GM21723 (cell line): Measurements from ENCODE around the gene CREB3L1.
A peak's percentile ranks its signal among the peaks of the same experiment; 100 is the strongest.

Experiments used
- ATAC-seq: cut with Tn5 transposase; IDR thresholded peaks from one replicate; pipeline ENCODE4 v1.9.1; 2021; ENCODE audit warnings: mild to moderate bottlenecking, moderate library complexity; ENCODE audit not compliant: unreplicated experiment

CREB3L1 gene

DNA sequence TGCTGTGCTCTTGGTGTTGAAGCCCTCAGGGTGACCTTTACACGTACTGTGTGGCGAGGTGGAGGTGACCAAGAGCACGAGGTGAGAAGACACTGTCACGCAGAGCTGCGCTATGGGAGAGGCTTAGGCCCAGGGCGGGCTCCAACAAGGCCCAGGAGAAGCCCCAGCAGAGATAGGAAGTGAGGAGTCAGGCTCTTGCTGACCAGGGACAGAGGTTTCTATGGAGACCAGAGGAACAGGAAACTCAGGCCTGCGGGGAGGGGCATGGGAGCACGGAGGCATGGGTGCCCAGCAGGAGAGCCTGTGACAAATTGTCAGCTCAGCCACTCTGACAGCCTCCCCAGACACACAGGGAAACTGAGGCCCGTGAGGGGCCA is 85.6 kb downstream of the CREB3L1 start:
- no peak for ATAC-seq

DNA sequence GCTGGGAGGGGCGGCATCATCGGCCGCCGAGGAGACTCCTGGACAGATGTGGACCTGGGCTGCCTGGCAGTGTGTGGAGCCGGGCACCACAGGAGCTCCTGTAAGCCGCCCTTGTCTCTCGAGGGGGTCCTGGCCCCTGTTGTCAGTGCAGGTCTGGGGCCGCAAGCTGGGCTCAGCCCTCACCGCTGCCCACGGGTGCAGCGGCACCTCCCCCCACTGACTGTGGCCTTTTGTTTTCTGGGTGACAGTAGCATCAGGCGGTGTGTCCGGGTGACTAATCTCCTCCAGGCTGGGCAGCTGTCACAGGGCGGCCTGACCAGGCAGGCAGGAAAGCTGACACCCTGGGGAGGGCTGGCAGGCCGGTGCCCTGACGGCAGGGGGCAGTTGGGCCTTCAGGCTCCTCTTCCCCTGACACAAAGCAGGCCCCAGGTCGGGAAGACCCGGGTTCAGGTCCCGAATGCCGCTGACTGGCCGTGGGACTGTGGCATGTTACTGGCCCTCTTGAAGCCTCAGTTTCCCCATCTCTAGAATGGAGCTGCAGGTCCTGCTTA is 86.1 kb downstream of the CREB3L1 start:
- no peak for ATAC-seq

DNA sequence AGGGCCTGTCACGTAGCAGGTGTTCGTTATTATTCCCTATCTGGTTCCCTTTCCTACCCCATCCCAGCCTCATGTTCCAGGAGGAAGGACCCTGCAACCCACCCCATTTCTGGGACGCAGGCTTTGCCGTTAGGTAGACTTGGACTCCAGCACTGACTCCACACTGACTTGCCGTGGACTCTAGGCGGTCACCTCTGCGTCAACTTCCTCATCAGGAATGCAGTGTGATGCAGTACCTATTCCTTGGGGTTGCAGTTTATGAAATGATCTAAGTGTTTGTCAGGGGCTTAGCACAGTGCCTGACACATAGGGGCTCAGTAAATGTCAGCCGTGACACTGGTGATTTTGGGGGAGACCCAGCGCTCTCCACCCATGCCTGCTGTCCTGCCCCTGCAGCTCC is 86.6 kb downstream of the CREB3L1 start:
- no peak for ATAC-seq

DNA sequence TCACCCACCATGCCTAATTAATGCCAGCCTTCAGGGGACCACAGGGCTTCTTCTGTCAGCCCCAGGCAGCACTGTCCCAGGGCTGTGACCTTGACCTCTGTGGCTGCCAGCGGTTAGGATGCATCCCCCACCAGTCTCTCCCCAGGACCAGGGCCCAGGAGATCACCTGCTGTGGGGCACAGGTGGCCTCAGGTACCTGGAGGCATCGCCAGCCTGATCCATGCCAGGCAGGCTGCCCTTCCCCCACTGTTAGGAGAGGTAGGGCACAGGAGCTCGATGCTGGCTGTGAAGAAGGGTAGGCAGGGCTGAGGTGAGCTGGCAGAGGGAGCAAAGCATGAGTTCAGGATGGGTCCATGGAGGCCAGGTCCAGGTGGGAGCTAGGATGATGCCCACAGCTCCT is 87.3 kb downstream of the CREB3L1 start:
- no peak for ATAC-seq

DNA sequence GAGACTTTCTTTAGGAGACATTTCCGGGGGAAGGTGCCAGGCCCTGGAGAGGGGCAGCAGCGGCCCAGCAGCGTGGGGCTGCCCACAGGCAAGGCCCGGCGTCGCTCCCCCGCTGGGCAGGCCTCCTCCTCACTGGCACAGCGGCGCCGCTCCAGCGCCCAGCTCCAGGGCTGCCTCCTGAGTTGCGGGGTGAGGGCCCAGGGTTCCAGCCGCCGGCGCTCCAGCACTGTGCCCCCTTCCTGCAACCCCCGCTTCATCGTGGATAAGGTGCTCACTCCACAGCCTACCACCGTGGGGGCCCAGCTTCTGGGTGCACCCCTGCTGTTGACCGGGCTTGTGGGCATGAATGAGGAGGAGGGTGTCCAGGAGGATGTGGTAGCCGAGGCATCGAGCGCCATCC is 88.8 kb downstream of the CREB3L1 start:
- ATAC-seq, result no peak

DNA sequence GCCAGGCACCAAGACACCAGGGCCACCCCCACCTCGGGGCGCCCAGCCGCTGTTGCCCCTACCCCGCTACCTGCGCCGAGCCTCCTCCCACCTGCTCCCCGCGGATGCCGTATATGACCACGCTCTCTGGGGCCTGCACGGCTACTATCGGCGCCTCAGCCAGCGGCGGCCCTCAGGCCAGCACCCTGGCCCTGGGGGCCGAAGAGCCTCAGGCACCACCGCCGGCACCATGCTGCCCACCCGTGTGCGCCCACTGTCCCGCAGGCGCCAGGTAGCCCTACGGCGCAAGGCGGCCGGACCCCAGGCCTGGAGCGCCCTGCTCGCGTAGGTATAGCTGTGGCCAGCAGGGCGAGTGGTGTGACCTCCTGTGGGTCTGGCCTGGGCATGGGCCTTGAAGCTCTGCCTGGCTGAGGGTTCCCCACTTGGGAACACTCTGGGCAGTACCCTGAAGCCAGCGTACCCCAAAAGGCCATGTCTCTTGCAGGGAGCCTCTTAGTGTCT is 89.2 kb downstream of the CREB3L1 start:
- ATAC-seq, result no peak

DNA sequence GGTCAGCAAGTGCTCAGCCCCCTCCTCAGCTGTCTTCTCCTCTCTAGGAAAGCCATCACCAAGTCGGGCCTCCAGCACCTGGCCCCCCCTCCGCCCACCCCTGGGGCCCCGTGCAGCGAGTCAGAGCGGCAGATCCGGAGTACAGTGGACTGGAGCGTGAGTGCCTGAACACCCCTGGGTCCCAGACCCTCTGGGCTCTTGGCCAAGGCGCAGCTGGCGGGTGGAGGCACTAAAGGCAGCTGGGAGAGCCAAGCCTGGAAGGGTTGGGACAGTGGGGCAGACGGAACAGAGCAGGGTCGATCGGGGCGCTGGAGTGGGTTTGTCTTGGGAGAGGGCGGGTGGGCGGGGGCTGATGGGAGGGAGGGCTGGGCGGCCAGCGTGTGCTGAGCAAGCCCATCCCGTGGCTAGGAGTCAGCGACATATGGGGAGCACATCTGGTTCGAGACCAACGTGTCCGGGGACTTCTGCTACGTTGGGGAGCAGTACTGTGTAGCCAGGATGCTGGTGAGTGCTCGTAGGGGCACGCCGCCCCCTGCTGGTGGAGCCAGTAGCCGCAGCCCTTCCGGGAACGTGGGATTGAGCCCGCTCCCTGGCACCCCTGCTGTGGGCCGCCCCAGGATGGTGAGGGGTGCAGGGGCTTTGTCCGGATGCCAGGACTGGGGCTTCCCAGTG is 89.9 kb downstream of the CREB3L1 start:
- ATAC-seq, result no peak

DNA sequence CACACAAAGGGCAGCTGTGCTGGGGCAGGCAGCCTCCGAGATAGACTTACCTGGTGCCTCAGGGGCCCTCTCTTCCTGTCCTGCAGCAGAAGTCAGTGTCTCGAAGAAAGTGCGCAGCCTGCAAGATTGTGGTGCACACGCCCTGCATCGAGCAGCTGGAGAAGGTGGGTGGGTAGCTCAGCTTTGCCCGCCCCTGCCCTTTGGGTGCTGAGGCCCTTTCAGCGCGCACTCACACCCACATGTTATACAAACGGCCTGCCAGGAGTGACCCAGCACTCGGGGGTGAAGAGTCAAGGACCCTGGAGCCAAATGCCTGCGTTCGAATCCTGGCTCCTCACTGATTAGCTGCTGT is 90.4 kb downstream of the CREB3L1 start:
- ATAC-seq, result no peak

DNA sequence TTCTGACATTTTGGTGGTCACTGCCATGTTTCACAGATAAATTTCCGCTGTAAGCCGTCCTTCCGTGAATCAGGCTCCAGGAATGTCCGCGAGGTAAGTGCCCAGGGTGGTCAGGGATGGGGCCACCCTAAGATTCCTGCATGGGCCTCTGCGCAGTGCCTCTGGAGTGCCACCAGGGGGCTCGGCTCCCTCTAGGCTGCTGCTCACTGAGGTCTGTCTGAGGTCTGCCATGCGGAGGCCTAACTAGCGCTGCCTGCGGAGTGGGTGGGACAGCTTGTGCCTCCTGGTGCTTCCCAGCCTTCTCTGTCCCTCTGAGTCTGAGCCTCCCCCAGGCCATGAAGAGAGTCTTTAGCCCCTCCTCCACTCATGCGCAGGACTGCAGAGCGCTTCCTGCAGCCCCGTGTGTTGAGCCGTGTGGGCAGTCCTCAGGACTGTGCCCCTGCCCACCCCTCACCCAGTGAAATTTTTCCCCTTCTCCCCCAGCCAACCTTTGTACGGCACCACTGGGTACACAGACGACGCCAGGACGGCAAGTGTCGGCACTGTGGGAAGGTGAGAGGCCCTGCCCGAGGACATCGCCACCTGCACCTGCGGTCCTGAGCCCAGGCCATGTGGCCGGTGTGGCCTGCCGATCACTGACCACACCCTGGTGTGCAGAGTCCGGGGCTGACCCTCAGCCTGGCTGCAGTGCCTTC is 92.1 kb downstream of the CREB3L1 start:
- peak; percentile 53 for ATAC-seq

DNA sequence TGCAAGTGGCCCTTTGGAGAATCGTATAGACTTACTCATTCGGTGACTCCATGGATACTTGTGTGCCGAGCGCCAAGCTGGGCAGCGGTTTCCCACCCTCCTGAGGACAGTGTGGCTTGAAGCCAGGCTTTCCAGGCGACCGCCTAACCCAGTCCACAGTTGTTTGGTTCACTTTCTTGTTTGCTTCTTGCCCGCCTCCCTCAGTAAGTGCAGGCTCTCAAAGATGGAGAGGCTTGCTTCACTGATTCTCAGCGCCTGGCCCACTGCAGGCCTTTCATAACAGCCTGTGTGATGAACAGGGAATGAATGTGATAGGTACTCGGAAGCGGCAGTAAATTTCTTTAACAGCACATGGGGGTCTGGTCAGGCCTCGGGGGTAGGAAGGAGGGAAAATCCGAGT is 92.8 kb downstream of the CREB3L1 start:
- no peak for ATAC-seq
